Measurements from ENCODE around the gene PIBF1.

PIBF1 gene

GRCh38 chr13:73063166-73063565 lies 281.2 kb downstream of the PIBF1 start:
- no peak for DNase-seq

DNA sequence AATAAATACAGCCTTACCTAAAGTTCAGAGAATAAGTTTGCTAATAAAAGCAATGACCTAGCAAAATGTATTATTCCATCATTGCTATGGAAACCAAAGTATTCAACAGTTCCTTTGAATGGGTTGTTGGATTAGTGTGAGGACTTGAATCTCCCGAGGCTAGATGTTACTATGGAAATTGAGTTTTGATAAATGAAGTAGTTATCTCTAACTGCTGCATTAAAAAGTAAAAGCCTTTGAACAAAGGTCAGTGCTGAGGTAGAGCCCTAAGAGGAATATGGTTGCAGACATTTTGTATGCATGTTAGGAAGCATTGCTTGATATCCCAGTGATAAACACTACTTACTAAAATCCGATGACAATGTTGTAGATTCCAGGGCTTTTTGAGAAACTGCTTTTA lies 283.1 kb downstream of the PIBF1 start:
- no peak for DNase-seq

GRCh38 chr13:73065665-73066340 lies 283.9 kb downstream of the PIBF1 start:
- no peak for DNase-seq

Data from left hindlimb (tissue), 1 donor.